HG02610 (cell line): ENCODE measurements around the gene ZNF469.

Experiments
- ATAC-seq: cut with Tn5 transposase; IDR thresholded peaks from one replicate; pipeline ENCODE4 v1.9.1; 2021; ENCODE audit warnings: mild to moderate bottlenecking, moderate library complexity; ENCODE audit not compliant: unreplicated experiment

The ZNF469 gene

DNA sequence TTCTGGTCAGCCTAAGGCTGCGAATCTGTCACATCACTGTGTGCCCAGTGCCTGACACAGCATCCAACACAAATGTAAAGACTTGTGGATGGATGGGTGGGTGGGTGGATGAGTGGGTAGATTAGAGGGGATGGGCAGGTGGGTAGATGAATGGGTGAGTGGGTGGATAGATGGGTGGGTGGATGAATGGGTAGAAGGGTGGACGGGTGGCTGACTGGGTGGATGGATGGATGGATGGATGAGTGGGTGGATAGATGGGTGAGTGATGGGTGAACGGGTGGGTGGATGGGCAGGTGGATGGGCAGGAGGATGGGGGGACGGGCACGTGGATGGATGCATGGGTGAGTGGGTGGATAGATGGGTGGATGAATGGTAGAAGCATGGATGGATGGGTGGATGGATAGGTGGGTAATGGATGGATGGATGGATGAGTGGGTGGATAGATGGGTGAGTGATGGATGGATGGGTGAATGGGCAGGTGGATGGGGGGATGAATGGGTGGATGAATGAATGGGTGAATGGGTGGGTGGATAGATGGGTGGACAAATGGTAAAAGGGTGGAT lies 39.2 kb downstream of the ZNF469 start:
- ATAC-seq = no peak

DNA sequence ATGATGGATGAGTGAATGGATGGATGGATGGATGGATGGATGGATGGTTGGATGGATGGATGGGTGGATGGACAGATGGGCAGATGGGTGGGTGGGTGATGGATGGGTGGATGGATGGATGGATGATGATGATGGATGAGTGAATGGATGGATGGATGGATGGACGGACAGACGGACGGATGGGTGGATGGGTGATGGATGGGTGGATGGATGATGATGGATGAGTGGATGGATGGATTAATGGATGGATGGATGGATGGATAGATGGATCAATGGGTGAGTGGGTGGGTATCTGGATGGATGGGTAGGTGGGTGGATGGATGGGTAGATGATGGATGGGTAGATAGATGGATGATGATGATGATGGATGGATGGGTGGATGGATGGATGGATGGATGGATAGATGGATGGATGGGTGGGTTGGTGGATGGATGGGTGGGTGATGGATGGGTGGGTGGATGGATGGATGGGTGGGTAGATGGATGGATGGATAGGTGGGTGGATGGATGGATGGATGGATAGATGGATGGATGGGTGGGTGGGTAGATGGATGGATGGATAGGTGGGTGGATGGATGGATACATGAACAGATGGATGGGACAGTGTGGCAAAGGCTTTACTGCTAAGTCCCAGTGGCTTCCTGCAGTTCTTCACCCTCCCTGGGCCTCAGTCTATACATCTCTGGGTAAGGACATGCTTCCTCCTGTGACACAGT lies 40.1 kb downstream of the ZNF469 start:
- no peak for ATAC-seq

- ATAC-seq = no peak
Observed at GRCh38 chr16:88423448-88423850, 40.7 kb downstream of the ZNF469 start.

GRCh38 chr16:88424587-88425235 lies 42.0 kb downstream of the ZNF469 start:
- ATAC-seq = no peak

GRCh38 chr16:88426018-88426417 lies 43.3 kb downstream of the ZNF469 start:
- ATAC-seq = no peak

- ATAC-seq = no peak
Observed at GRCh38 chr16:88427376-88427775, 44.6 kb downstream of the ZNF469 start.

GRCh38 chr16:88428156-88428555 lies 45.4 kb downstream of the ZNF469 start:
- ATAC-seq = no peak

DNA sequence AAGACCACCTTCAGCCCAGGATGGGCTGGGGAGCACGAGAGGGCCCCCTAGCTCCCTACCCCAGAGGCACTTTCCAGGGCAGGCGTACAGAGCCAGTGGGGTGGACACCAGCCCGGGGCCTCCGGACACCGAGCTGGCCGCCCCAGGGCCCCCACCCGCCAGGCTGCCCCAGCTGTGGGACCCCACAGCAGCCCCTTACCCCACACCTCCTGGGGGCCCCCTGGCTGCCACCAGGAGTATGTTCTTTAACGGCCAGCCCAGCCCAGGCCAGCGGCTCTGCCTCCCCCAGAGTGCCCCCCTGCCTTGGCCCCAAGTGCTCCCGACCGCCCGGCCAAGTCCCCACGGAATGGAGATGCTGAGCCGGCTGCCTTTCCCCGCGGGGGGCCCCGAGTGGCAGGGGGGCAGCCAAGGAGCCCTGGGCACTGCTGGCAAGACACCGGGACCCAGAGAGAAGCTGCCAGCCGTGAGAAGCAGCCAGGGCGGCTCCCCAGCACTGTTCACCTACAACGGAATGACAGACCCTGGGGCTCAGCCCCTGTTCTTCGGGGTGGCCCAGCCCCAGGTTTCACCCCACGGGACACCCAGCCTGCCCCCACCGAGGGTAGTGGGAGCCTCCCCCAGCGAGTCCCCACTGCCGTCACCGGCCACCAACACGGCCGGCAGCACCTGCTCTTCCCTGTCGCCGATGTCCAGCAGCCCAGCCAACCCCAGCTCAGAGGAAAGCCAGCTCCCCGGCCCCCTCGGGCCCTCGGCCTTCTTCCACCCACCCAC lies 46.0 kb downstream of the ZNF469 start:
- no peak for ATAC-seq

DNA sequence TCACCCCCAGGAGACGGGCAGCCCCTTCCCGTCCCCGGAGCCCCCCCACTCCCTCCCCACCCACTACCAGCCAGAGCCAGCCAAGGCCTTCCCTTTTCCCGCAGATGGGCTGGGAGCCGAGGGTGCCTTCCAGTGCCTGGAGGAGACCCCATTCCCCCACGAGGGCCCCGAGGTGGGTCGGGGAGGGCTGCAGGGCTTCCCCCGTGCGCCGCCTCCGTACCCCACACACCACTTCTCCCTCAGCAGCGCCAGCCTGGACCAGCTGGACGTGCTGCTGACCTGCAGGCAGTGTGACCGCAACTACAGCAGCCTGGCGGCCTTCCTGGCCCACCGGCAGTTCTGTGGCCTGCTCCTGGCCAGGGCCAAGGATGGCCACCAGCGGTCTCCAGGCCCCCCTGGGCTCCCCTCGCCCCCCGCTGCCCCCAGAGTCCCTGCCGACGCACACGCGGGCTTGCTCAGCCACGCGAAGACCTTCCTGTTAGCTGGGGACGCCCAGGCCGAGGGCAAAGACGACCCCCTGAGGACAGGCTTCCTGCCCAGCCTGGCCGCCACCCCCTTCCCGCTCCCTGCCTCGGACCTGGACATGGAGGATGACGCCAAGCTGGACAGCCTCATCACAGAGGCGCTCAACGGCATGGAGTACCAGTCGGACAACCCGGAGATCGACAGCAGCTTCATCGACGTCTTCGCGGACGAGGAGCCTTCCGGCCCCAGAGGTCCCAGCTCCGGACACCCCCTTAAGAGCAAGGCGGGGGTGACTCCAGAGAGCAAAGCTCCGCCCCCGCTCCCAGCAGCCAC lies 46.8 kb downstream of the ZNF469 start:
- no peak for ATAC-seq

DNA sequence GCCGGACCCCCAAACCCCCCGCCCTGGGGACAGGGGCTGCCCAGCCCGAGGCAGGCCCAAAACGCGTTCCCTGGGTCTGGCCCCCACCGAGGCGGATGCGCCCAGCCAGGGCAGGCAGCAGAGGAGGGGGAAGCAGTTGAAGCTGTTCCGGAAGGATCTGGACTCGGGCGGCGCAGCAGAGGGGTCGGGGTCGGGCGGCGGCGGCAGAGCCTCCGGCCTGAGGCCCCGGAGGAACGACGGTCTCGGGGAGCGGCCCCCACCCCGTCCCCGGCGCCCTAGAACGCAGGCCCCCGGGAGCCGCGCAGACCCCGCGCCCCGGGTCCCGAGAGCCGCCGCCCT lies 47.4 kb downstream of the ZNF469 start:
- ATAC-seq = no peak

DNA sequence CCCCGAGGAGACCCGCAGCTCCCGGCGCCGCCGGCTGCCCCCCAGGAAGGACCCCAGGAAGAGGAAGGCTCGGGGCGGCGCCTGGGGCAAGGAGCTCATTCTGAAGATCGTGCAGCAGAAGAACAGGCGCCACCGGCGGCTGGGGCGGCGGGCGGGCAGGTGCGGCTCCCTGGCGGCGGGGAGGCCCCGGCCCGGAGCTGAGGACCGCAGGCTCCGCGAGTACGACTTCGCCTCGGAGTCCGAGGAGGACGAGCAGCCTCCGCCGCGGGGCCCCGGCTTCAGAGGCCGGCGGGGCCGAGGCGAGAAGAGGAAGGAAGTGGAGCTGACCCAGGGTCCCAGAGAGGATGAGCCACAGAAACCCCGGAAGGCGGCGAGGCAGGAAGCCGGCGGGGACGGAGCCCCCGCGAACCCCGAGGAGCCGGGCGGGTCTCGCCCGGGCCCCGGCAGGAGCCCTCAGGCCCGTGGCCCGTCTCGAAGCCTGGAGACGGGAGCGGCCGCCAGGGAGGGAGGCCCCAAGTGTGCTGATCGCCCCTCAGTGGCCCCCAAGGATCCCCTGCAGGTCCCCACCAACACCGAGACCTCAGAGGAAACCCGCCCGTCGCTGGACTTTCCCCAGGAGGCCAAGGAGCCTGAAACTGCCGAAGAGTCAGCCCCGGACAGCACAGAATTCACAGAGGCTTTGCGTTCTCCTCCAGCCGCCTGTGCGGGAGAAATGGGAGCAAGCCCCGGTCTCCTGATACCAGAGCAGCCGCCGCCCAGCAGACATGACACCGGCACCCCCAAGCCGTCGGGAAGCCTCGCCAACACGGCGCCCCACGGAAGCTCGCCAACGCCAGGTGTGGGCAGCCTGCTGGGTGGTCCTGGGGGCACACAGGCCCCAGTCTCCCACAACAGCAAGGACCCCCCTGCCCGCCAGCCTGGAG lies 48.0 kb downstream of the ZNF469 start:
- ATAC-seq = peak; percentile 31

DNA sequence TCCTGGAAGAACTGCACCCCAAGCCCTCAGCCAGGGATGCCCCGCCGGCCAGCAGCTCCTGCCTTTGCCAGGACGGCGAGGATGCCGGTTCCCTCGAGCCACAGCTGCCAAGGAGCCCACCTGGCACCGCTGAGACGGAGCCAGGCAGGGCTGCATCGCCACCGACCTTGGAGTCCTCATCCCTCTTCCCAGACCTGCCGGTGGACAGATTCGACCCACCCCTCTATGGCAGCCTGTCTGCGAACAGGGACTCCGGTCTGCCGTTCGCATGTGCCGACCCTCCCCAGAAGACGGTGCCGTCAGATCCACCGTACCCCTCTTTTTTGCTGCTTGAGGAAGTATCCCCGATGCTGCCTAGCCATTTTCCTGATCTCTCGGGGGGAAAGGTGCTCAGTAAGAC lies 48.9 kb downstream of the ZNF469 start:
- no peak for ATAC-seq

GRCh38 chr16:88432174-88432573 lies 49.4 kb downstream of the ZNF469 start:
- no peak for ATAC-seq
